CD4-positive, alpha-beta T cell treated with Interleukin-2 at 100 ng/mL for 4 hours (primary cell): ENCODE data around the gene OTULINL.

Experiments
- DNase-seq: peaks from one replicate; pipeline ENCODE4 v3.0.0-alpha.2; 2020; ENCODE audit warnings: low spot score

The OTULINL gene

GRCh38 chr5:14600846-14601245, 19.3 kb downstream of the OTULINL start:
- DNase-seq, result no peak

DNA sequence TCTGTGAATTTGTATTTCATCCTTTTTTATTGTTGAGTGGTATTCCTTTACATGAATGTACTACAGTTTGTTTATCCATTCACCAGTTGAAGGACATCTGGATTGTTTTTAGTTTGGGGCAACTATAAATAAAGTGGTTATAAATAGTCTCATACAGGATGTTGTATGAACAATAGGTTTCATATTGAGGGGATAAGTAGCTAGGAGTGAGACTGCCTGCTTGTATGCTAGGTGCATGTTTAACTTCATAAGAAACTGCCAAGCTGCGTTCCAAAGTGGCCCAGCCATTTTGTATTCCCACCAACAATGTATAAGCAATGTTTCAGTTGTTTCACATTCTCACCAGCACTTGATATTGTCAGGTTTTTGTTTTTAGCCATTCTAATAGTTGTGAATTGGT, 21.5 kb downstream of the OTULINL start:
- DNase-seq, result no peak

- DNase-seq, result no peak
These were observed 25.5 kb downstream of the OTULINL start for GRCh38 chr5:14607104-14607503.

DNA sequence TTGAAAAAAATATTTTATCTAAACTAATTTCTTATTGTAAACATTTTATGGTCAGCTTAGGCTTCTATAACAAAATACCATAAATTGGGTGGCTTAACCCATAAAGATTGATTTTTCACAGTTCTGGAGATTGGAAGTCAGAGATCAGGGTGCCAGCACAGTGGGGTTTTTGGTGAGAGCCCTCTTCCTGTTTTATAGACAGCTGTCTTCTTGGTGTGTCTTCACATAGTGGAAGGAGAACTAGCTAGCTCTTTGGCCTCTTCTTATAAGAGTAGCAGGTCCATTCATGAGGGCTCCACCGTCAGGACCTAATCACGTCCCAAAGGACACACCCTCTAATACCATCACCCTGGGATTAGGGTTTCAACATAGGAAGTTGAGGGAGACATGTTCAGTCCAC, 26.6 kb downstream of the OTULINL start:
- no peak for DNase-seq

DNA sequence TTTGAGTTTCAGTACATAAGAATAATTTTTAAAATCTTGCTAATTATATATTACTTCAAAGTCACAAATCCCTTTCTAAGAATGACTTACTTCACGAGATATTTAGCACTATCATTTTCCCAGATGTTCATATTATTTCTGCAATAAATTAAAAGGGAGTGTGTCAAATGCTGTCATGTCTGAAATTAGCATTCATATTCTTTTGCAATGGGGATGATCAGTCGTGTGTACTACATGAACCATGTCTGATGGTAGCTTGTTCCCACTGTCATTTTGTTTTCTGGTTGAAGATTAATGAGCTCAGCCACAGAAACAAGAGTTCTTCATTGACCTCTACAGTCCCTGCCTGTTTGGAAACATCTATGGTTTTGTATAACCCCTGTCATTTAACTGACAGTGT, 30.1 kb downstream of the OTULINL start:
- DNase-seq, result no peak

GRCh38 chr5:14614490-14614889, 32.9 kb downstream of the OTULINL start:
- no peak for DNase-seq

- no peak for DNase-seq
These were observed 33.8 kb downstream of the OTULINL start for GRCh38 chr5:14615365-14615764.

DNA sequence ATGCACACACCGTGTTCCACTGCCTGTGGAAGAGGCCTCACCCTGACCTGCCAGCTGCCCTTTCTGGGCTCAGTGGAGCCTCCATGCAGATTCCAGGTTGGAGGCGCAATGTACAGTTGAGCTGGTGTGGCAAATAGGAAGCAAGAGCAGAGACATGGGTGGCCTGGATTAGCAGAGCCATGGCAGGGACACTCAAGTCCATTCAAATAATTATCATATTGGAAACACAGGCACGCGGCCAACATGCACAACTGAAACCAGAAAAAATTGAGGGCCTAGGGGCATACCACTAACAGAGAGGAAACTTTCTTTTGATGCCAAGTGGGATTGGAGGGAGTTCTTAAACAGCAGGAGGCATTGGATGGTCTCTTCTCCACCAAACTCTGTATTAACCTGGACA, 35.8 kb downstream of the OTULINL start:
- no peak for DNase-seq

- no peak for DNase-seq
These were observed 45.7 kb downstream of the OTULINL start for GRCh38 chr5:14627270-14627669.

- DNase-seq, result peak; percentile 55
These were observed 46.8 kb downstream of the OTULINL start for GRCh38 chr5:14628346-14628745.

DNA sequence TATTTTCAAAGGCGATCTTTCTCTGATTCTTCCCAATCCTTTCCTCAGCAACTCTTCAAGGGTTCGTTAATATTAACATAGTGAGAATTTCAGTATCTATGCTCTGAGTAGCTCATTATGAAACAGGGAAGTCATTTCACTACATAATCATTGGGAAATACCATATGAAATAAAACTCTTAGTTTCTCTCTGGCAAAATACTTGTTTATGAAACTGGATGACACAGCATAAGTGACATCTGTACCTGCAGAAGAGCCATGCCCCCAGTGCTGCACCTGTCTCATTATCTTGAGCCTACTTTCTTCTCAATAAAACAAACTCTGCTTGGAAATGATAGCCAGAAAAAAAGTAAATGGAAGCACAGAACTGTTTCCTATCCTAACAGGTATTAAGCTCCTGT, 49.1 kb downstream of the OTULINL start:
- DNase-seq, result no peak

DNA sequence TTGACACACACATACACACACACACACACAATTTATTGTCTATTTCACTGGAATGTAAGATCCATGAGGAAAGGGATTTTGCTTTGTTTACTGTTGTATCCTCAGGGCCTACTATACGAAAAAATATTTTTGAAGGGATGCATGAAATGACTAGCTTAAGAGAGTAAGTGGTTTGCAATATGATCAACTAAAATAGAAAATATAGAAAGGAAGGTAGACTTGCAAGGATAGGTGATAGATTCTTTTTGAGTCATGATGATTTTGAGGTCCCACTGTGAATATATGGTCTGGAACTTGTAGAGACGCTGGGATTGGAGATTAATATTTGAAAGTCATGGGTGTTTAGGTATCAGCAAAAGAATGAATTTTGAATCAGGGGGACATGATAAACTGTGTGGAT, 54.1 kb downstream of the OTULINL start:
- DNase-seq, result no peak

DNA sequence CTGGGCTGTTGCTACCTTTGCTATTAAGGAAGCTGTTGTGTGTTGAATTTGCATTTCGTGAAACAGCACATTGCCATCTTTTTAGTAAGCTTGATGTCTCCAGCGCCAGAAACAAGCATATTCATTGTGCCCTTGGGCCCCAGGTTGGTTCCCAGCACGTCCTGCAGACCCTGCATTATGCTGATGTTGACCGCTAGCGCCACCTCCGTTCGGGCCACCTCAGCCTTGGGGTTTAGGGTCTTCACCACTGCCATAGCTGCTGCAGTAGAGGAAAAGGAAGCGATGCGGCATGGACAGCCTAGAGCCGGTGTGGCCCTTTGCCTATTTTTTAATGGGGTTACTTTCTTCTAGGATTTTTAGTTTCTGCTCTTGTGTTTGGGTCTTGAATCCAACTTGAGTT, 59.2 kb downstream of the OTULINL start:
- no peak for DNase-seq

DNA sequence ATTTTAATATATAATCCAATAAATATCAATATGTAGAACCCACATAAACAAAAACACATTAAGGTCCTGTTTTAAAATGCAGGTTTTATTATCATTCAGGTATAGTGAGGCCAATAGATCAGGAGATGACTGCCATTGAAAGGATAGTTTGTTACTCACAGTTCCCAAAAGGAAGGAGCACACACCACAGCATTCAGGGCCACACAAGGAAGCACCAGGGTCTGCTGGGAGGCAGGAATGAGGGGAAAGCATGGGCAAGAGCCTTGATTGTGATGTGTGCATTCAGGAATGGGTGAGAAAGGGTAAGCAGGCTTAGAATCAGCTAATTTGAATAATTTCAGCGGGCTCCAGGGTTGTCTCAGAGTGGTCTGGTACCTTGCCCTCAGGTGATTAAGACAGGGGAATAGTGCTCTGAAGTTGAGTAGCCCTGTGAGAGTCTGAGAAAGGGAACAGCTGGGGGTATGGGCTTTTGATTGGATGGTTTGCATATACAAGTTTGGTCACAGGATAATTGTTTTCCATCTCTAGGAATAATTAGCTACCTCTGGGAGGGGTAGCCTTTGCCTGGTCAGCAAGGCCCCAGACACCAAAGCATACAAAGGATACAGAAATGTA, 63.1 kb downstream of the OTULINL start:
- no peak for DNase-seq

DNA sequence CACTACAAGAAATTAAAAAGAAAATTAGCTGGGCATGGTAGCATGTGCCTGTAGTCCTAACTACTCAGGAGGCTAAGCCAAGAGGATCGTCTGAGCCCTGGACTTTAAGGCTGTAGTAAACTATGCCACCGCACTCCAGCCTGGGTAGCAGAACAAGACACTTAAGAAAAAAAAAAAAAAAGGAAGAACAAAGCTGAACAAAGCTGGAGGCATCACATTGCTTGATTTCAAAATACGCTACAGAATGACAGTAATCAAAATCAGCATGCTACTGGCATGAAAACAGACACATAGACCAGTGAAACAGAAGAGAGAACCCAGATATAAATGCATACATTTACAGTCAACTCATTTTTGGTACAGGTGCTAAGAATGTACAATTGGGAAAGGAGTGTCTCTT, 68.5 kb downstream of the OTULINL start:
- no peak for DNase-seq

DNA sequence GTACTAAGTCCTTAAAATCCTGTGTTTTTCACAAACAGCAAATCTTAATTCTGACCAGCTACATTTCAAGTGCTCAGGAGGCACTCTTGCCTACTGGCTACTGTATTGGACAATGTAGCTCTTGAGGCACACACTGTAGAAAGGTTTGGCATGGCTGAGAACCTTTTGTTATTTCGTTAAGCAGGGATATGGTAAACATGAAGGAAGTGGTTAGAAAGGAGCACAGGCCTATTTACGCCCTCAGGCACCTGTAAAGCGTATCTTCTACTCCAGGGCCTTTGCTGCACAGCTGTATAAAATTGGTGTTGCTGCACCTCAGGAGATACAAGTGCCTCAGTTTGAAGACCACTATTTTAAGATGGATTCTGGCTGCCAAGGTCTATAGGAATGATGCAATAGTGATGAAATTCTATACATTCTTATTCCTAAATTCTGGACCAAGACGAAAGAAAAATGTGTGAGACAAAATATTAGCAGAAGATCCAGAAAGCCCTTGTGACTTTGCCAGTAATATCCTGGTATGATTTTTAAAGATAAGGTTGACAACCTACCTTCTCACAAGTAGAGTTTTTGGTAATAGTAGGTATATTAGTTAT, 73.7 kb downstream of the OTULINL start:
- no peak for DNase-seq

DNA sequence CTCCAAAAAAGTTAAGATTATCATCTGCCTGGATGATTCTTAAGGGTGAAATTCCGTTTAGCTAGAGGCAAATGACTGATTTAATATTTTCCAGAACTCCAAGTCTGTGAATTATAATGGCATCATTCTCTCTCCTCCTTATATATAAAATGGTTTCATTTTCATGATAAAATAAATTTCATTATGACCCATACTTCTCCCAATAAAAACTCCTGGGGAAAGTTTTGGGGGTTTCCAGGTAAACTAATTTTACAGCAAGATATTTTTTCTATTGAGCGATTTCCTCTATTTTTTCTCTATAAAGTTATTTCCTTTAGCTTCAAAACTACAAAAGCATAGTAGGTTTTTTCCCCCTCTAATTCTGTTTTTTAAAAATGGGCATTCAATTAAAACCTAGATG, 75.3 kb downstream of the OTULINL start:
- DNase-seq, result no peak

- DNase-seq, result no peak
These were observed 78.4 kb downstream of the OTULINL start for GRCh38 chr5:14659821-14660607.

DNA sequence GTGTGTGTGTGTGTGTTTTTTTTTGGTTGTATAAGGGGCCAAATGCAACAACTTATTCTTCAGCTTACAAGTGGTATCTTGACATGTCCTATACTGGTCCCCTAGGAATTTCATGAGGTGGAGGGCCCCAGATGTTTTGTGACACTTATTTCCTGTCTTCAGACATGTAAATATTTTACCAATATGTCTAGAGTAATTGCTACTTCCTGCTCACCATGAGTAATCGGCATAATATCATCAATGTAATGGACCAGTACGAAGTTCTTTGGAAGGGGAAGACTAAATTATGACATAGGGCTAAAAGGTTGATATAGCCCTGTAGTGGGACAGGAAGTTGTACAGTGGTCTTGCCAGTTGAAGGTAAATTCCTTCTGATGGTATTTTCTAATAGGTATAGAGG, 79.2 kb downstream of the OTULINL start:
- DNase-seq, result no peak
